CD4-positive, alpha-beta T cell treated with Interleukin-6 at 100 ng/mL for 8 hours (primary cell): Measurements from ENCODE around the gene C10orf62.
"Not testable (repeated sequence)": the region's sequence is repeated elsewhere in the genome, so short reads cannot be mapped to it uniquely, and the experiment has no call there.

Source experiments
- DNase-seq: peaks from one replicate; pipeline ENCODE4 v3.0.0-alpha.2; 2020; ENCODE audit warnings: mixed read lengths, low spot score

Gene C10orf62

DNA sequence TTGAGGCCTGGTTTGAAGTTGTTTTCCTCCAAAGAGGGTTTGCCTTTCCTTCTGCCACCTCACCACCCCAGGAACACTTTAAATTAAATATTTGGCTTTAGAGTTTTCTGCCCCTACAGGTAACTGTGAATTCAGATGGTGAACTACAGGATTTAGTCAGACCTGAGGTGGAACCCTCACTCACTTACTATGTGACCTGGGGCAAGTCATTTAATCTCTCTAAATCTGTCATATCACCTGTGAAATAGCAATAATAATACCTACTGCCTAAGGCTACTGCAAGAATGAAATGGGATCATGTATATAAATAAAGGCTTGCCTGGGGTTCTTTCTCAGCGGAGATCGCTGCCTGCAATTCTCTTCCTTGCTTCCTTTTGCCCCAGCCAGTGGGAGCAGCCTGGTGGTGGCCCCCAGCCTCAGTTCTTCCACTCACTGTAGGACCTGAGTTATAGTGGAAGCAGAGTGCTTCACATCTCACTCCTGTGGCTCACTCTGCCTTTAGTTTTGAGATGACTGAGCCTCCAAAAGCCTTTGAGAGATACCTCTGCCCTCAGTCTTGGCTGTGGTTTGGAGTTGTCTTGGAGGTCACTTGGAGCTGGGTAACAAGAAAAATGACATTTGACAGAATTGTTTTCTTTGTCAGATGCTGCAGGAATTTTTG is 23.1 kb upstream of the C10orf62 start:
- DNase-seq, result no peak

- no peak for DNase-seq
These were observed 21.6 kb upstream of the C10orf62 start for GRCh38 chr10:97567891-97568290.

GRCh38 chr10:97570146-97570788 is 19.3 kb upstream of the C10orf62 start:
- DNase-seq, result no peak

- DNase-seq, result no peak
These were observed 18.6 kb upstream of the C10orf62 start for GRCh38 chr10:97570789-97571471.

DNA sequence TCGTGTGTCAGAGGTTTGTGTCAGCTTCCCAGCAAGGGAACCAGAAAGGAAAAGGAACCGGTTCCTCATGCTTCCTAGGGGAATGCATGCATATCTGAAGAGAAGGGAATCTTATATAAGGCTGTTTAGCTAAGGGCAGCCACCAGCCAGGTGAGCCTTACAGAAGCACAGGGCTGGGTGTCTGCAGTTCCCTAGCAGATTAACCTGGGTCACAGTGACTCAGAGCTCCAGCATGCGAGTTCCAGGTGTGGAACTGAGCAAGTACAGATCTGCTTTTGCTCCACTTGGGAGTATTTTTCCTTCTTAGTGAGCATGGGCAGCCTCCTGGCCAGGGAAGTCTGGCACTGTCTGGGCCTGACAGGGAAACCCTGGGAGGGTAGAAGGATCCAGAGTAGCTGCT is 17.9 kb upstream of the C10orf62 start:
- DNase-seq, result no peak

DNA sequence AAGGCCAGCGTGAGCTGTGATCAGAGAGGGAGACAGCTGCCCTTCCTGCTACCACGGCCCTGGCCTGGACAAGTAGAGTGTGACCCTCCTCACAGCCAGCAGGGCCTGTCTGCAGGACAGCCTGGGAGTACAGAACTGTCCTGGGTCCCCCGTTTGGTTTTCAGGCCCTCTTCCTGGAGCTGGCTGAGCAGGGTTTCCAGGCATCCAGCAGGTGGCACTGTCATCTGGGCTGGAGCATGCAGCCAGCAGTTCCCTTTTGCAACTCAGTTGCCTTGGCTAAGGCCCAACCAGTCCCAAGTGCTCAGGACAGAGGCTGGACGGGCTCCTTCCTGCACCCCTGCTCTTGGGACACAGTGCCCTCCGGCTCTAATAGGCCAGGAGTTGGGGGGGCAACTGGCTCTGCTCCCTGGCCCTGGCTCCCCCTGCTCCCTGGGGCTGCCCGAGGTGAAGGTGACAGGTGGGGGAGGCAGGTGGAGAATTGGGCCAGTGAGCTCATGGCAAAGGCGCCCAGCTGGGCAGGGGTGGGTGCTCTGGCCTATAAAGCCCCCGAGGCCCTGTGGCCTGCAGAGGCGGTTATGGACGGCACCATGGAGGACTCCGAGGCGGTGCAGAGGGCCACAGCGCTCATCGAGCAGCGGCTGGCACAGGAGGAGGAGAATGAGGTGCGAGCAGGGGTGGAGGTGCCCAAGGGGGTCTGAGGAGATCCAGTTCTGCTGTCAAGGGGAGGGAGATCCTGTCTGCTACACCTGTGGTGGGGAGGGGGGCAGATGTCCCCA is 17.1 kb upstream of the C10orf62 start, which contains the start of gene ANKRD2:
Gene ANKRD2, plus strand, starts transcription at position 566 of the 776 bp plus-strand sequence. Its CDS starts 10 bp downstream, at position 576.
- peak; percentile 31 for DNase-seq

DNA sequence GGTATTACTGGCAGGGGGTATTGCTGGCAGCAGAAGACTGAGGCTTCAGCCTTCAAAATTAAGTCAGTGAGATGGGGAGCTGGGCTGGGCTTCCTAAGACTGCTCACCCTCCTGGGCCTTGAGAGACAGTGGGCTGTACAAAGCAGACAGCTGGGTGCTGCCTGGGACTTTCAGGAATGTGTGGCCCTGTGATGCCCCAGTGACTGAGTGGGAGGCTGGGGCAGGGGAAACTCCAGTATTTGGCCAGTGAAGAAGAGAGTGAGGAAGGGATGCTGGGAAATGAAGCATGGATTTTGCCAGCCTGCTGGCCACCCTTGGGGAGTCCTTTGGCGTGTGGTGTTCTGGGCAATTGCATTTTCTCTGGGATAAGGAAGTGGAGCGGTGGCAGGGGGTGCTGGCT is 16.5 kb upstream of the C10orf62 start:
- no peak for DNase-seq

DNA sequence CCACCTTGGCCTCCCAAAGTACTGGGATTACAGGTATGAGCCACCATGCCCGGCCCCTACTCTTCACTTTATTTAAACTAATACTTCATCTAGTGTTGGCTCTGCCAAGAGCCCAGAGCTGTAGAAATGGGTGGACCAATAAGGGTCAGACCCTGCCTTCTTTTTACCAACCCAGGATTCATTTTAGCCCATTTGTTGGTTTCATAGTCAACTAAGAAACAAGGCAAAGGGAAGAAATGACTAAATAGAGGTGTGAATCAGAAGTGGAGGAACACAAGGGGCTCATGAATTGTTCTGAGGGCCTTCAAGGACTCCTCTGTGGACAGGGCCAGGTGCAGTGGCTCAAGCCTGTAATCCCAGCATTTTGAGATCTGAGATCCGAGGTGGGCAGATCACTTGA is 15.8 kb upstream of the C10orf62 start:
- DNase-seq, result no peak

GRCh38 chr10:97574374-97575126 is 15.0 kb upstream of the C10orf62 start:
- no peak for DNase-seq

- no peak for DNase-seq
These were observed 14.3 kb upstream of the C10orf62 start for GRCh38 chr10:97575127-97575668.

- DNase-seq, result not testable (repeated sequence)
These were observed 13.0 kb upstream of the C10orf62 start for GRCh38 chr10:97576487-97576886.

GRCh38 chr10:97577701-97578100 is 11.8 kb upstream of the C10orf62 start:
- no peak for DNase-seq

DNA sequence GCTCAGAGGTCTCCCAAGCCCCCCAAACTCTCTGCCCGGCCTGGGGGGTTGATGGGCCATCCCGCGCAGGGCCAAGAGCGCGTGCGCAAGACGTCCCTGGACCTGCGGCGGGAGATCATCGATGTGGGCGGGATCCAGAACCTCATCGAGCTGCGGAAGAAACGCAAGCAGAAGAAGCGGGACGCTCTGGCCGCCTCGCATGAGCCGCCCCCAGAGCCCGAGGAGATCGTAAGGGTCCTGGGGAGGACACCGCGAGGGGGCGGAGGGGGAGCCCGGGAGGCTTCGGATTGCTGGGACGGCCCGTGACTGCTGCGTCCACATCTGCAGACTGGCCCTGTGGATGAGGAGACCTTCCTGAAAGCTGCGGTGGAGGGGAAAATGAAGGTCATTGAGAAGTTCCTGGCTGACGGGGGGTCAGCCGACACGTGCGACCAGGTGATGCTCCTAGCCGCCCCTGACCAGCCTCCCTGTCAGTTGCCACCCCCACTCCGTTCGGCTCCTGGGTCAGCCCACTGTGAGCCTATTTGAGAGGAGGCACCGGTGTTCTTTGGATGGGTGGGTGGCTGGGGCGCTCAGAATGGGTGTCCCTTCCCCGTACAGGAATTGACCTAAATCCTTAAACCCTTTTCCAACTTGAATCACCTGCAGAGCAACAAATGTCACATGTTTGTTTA is 11.2 kb upstream of the C10orf62 start:
- DNase-seq, result no peak

DNA sequence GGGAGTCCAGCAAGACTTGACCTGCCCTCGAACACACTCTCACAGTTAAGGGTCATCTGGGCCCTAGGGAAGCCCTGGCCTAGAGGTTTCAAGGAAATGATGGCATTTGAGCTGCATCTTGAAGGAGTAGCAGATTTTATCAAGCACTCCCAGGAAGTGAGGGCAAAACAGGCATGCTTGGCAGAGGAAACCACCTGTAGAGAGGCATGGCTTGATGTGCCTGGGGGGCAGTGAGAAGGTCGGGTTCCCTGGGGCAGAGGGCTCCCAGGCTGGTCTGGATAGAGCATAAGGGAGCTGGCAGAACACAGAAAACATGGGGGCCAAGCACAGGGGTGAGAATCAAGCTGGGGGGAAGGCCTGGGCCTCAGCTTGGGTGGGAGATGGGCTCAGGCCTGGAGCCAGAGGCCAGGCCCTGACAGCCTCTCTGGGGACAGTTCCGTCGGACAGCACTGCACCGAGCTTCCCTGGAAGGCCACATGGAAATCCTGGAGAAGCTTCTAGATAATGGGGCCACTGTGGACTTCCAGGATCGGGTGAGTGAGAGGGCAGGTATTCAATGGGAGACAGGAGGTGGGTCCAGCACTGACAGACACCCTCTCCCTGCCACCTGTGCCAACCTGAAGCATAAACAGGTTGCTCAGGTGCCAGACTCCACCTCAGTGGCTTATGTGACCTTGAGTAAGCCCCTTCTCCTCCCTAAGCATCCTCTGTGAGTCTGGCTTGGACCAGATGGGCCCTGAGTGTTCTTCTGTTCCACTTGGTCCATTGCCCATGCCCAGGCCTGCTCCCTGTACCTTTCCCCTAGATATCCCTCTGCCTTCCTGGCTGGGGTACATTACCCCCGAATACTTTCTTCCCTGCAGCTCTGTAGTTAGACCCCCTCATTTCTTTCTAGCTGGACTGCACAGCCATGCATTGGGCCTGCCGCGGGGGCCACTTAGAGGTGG is 8.8 kb upstream of the C10orf62 start:
- no peak for DNase-seq

- no peak for DNase-seq
These were observed 7.4 kb upstream of the C10orf62 start for GRCh38 chr10:97582169-97582568.

DNA sequence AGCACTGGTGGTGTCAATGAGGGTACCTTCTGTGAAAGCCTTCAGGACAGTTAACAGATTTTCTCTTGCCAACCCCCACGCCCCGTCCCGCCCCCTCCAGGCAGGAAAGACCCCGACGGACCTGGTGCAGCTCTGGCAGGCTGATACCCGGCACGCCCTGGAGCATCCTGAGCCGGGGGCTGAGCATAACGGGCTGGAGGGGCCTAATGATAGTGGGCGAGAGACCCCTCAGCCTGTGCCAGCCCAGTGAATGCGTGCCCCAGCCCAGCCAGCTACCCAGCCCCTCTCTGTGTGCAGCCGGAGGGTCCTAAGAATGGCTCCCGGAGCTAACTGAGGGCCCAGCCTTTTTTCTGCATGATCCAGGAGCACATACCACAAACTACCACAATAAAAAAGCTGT is 6.0 kb upstream of the C10orf62 start:
- no peak for DNase-seq

DNA sequence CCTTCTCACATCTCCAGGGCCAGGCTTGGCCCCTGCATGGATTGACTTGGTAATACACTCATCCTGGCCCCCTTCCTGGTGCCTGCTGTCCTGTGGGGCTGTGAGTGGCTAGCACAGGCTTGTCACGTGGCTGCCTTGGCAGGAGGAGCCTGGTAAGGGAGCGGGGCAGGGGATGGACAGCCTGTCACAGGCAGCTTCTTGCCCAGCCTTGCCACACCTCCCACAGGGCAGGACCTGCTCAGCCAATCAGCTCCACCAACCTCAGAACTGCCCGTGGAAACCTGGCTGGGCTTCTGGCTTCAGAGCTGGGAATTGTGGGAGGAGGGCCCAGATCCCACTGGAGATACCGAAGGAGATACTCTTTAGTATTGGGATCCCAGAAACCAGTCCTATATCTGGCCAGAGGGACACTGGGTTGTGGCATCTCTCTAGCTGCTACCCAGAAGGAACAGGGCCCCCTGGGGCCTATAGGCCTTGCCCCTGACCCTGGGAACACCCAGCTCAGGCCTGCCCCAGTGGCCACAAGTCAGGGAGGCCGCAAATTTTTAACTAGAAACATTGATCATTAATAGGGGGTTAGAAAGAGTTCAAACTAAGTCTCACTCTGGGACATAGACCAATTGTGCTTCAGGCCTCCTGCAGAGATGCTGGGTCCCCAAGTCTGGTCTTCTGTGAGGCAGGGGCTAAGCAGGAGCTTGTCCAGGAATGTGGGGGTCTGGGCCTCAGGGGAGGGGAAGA is 5.3 kb upstream of the C10orf62 start, which contains the start of gene HOGA1:
Gene HOGA1, plus strand, starts transcription at position 330 of the 738 bp plus-strand sequence. Its CDS starts 315 bp downstream, at position 645.
- DNase-seq, result no peak

DNA sequence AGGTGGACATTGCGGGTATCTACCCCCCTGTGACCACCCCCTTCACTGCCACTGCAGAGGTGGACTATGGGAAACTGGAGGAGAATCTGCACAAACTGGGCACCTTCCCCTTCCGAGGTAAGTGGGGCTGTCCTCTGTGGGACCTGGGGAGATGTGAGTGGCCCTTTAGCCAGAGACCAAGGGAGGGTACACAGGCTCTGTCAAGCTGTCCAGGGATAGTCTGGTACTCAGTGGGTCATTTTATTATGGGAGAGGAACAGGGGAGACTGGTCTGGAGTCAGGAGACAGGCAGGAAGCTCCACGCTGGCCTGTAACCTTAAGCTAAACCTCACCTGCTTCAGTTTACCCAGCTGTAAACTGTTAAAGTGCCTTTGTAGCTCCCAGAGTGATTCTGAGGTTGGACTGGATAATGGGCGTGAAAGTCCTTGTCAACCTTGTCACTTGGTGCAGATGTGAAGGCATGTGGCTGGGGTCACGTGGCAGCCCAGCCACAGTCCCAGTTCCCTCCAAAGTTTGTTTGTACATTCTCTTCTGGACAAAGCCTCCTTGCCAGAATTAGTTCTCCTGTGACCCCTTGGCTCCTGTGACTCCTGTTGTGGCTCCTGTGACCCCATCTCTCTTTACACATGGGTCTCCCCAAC is 4.6 kb upstream of the C10orf62 start:
- DNase-seq, result no peak
